ENCODE results near the gene ASB13. TPM values are rescaled to one million over a fixed set of nuclear protein-coding genes. Genes with fewer than 3 reads are reported as not detected.

The ASB13 gene
- total RNA-seq, 1 donor = 3.1 TPM

DNA sequence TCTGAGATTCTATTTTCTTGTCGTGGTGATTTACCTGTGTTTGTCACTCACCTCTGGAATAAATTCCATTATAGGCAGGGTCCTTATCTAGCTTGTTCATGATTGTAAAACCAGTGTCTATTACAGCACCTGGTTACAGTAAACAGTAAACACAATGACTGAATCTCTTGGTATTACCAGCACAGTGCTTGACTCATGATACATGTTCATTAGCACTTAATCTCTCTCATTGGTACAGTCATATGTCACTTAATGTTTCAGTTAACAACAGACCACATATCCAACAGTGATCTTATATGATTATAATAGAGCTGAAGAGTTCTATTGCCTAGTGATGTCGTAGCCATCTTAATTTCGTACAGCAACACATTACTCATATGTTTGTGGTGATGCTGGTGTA lies 16.7 kb upstream of the ASB13 start:
- Histone ChIP-seq H3K9me3 (ENCODE audit: low read depth, low read length) (no peaks in the 10 kb centered on the region), H3K4me1 (ENCODE audit: insufficient read depth, low read length) (peaks cover 17% of the 10 kb centered on the region), H3K27me3 (ENCODE audit: insufficient read depth, low read length) (no peaks in the 10 kb centered on the region), H3K4me3 (ENCODE audit: low read length) (no peak overlapping the region)

DNA sequence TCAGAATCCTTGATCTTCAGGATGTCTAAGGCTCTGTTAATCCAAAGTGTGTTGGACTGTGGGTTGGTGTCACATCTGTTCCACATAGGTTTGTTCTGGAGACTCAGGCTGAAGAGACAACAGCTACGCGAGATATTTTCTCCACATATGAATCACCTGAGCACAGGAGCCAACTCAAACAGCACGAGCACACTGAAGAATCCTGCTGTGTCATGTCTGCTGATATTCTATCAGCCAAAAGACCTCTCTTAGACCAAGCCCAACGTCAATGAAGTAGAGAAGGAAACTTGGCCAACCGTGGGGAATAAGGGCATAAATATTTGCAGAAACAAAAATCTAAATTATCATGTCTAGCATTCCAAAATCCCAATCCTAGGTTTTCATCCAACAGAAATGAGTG lies 15.5 kb upstream of the ASB13 start:
- Histone ChIP-seq H3K4me3 (ENCODE audit: low read length) (no peak overlapping the region), H3K4me1 (ENCODE audit: insufficient read depth, low read length) (peaks cover 13% of the 10 kb centered on the region), H3K9me3 (ENCODE audit: low read depth, low read length) (no peaks in the 10 kb centered on the region), H3K27me3 (ENCODE audit: insufficient read depth, low read length) (no peaks in the 10 kb centered on the region)

DNA sequence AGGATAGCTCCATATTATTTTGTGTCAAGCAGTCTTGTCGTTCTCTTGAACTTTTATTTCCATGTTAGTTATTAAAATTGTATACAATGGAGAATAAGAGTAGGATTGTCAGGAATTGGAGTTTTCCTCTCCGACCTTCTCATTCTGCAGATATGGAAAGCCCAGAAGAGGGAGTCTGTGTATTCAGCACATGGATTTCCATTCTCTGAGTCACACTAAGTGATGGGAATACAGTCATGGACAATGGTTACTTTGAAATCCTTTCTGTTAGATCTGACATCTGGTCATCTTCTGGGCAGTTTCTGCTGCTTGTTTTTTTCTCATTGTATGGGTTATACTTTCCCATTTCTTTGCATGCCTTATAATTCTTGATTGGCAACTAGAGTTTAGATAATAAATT lies 13.2 kb upstream of the ASB13 start:
- H3K4me3 ChIP-seq (ENCODE audit: low read length) = no peak overlapping the region
- peaks cover 6% of the 10 kb centered on the region for H3K4me1 ChIP-seq (ENCODE audit: insufficient read depth, low read length)
- no peaks in the 10 kb centered on the region for H3K9me3 ChIP-seq (ENCODE audit: low read depth, low read length)
- H3K27me3 ChIP-seq (ENCODE audit: insufficient read depth, low read length) = no peaks in the 10 kb centered on the region

DNA sequence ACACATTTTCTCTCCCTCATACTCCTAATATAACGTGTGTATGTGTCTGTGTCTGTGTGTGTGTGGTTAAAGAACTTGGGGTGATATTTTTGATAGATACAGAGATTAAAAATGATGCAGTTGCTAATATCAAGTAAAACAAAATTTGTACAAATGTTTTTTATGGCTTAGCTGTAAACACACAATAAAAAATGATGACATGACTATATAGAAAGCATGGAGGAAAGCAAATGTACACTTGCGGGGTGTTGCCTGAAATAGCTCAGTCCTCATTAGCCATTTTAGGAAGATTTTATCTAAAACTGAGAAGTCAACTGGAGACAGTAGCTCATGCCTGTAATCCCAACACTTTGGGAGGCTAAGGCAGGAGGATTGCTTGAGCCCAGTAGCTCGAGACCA lies 12.6 kb upstream of the ASB13 start:
- Histone ChIP-seq H3K4me3 (ENCODE audit: low read length) (no peak overlapping the region), H3K4me1 (ENCODE audit: insufficient read depth, low read length) (peaks cover 2% of the 10 kb centered on the region), H3K27me3 (ENCODE audit: insufficient read depth, low read length) (no peaks in the 10 kb centered on the region), H3K9me3 (ENCODE audit: low read depth, low read length) (no peaks in the 10 kb centered on the region)

DNA sequence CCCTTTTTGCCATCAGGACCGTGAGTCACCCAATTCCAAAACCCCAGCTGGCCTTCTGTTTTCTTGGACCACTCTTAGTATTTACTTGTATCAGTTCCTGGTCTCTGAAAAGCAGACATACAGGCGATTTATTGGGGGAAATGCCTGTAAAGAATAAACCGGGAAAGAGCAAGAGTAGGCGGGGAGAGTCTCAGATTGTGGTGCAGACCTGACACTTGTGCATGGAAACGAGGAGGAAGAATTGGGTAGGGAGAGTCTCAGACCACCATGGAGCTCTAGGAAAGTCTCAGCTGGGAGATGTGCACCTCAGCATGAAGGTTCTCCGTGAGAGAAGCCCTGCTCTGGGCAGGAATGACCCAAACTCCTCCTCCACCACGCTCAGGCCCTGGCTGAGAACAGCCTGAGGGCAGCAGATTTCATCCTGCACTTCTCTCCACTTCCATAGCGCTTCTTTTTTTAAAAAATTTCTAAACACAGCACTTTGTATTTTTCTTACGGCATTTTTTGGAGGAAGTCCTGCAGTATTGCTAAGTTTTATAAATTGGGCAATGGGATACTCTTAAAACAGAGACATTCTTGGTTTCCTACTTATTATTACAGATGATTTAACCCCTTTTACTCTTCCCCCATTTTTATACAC lies 12.1 kb upstream of the ASB13 start:
- Histone ChIP-seq H3K4me3 (ENCODE audit: low read length) (no peak overlapping the region), H3K27me3 (ENCODE audit: insufficient read depth, low read length) (no peaks in the 10 kb centered on the region), H3K9me3 (ENCODE audit: low read depth, low read length) (no peaks in the 10 kb centered on the region), H3K4me1 (ENCODE audit: insufficient read depth, low read length) (no peaks in the 10 kb centered on the region)

DNA sequence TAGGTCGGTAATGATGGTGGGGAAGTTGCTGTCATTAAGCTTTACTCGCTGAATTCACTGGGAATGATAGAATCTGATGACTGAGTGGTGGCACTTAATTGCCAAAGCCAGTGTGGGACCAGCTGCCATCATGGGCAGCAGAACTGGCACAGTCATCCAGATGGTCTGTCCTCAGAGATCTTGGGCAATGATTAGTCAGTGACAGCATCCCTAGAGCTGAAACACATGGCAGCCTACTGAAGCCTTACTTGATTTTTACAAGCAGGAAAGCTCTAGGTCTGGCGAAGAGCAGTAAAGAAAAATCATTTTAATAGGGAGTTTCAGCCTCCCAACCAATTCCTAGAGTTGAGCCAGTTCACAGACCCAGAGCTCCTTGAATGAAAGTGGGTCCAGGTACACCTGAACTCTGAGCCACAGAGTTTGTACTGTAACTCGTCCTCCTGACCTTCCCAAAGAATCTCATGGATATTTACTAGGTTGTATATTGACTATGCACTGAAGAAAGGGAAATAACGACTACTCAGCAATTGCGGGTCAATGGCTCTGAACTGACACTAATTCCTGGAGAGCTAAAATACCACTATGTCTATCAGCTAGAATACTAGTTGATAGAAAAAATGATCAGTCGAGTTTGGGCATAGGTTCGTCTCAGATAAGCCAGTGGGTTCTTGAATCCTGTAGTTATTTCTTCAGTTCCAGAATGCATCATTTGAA lies 4.4 kb upstream of the ASB13 start:
- Histone ChIP-seq H3K27me3 (ENCODE audit: insufficient read depth, low read length) (peaks cover 3% of the 10 kb centered on the region), H3K4me1 (ENCODE audit: insufficient read depth, low read length) (peaks cover 14% of the 10 kb centered on the region), H3K4me3 (ENCODE audit: low read length) (no peak overlapping the region), H3K9me3 (ENCODE audit: low read depth, low read length) (no peaks in the 10 kb centered on the region)

DNA sequence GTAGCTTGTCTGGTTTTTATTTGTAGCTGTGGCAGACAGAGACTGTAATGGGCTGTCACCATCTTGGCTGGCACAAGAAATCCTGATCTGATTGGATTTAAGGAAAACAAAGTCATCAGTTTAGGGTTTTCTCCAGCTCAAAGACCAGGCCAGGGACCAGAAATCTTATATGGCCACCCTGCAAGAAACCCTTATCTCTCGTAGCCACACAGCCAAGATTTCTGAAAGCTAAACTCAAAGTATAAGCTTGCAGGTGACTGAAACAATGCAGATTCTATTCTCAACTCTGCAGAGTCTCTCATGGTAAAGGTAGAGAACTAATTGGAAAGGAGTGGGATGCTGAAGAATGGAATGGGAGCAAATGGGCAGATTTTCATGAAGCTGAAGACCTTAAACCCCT lies 3.2 kb upstream of the ASB13 start:
- Histone ChIP-seq H3K4me3 (ENCODE audit: low read length) (no peak overlapping the region), H3K27me3 (ENCODE audit: insufficient read depth, low read length) (peaks cover 3% of the 10 kb centered on the region), H3K4me1 (ENCODE audit: insufficient read depth, low read length) (peaks cover 19% of the 10 kb centered on the region), H3K9me3 (ENCODE audit: low read depth, low read length) (no peaks in the 10 kb centered on the region)

DNA sequence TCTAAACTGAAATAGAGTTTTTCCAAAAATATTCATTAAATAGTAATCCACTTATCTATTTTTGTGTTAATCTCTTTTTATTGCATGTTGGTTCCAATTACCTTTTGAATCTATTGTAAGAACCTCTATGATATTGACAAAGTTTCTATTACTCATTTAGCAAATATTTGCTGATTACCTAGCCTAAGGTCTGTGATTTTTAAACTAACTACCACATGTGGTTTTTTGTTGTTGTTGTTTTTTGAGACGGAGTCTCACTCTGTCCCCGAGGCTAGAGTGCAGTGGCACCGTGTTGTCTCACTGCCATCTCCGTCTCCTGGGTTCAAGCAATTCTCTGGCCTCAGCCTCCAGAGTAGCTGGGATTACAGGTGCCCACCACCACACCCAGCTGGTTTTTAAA lies 2.0 kb upstream of the ASB13 start:
- Histone ChIP-seq H3K4me3 (ENCODE audit: low read length) (no peak overlapping the region), H3K9me3 (ENCODE audit: low read depth, low read length) (no peaks in the 10 kb centered on the region), H3K4me1 (ENCODE audit: insufficient read depth, low read length) (peaks cover 19% of the 10 kb centered on the region), H3K27me3 (ENCODE audit: insufficient read depth, low read length) (peaks cover 3% of the 10 kb centered on the region)

DNA sequence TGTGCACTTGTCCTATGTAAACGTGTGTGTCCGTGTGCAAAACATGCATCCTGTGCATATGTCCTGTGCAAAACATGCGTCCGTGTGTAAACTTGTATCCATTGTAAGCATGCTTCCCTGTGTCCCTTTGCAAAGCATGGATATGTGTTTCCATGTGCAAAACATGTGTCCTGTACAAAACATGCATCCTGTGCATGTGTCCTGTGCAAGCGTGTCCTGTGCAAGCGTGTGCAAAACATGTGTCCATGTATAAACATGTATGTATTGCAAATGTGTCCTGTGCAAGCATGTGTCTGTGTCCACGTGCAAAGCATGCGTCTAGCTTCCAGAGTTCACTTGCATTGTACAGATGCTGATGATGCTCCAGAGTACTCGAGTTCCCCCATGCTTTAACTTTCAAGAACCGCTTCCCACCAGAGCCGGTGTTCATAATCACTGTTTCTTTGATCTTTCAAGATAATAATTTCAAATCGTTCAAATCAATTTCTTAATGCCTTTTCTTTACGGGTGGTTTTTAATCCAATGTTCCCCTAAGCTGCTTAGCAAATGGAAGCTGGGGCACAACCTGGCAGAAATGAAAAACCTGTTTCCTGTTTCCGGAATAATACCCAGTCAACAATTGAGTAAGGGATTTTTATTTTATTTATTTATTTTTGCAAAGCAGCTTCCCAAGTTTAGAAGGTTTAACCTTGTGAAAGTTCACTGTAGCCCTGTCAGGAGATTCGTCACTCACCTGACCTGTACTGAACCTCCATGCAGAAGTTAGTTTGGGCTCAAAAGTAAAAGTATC lies 641 bp upstream of the ASB13 start:
- no peaks in the 10 kb centered on the region for H3K9me3 ChIP-seq (ENCODE audit: low read depth, low read length)
- no peaks in the 10 kb centered on the region for H3K27me3 ChIP-seq (ENCODE audit: insufficient read depth, low read length)
- peak overlapping the region; percentile 59 for H3K4me3 ChIP-seq (ENCODE audit: low read length)
- H3K4me1 ChIP-seq (ENCODE audit: insufficient read depth, low read length) = peaks cover 19% of the 10 kb centered on the region

DNA sequence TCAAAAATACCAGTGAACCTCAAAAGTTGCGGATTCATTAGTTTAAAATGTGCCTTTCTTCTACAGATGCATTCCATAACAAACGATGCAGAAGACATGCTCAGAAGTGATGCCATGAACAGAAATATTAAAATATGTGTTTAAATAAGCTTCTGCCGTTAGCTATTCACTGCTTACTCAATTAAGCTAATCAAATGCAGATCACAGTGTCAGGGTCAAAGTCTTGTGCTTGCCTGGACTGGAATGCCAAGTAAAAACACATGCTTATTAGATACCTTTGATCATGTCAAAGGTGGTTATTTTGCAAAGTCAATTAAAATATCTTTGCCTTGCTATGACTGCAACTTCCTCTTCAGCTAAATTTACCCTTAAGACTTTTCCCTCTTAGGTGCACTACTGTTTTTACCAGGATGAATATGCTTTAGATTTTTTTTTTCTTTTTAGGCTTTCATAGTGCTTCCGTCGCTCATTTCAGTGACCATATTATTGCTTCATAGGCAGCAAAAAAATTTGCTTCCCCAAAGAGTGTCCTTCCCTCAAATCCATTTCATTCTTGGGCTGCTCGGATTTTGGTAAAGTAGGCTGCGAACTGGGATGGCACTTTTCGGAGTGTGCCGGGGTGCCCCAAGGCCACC lies 905 bp downstream of the ASB13 start:
- Histone ChIP-seq H3K4me3 (ENCODE audit: low read length) (peak overlapping the region; percentile 59), H3K27me3 (ENCODE audit: insufficient read depth, low read length) (no peaks in the 10 kb centered on the region), H3K9me3 (ENCODE audit: low read depth, low read length) (no peaks in the 10 kb centered on the region), H3K4me1 (ENCODE audit: insufficient read depth, low read length) (peaks cover 19% of the 10 kb centered on the region)

DNA sequence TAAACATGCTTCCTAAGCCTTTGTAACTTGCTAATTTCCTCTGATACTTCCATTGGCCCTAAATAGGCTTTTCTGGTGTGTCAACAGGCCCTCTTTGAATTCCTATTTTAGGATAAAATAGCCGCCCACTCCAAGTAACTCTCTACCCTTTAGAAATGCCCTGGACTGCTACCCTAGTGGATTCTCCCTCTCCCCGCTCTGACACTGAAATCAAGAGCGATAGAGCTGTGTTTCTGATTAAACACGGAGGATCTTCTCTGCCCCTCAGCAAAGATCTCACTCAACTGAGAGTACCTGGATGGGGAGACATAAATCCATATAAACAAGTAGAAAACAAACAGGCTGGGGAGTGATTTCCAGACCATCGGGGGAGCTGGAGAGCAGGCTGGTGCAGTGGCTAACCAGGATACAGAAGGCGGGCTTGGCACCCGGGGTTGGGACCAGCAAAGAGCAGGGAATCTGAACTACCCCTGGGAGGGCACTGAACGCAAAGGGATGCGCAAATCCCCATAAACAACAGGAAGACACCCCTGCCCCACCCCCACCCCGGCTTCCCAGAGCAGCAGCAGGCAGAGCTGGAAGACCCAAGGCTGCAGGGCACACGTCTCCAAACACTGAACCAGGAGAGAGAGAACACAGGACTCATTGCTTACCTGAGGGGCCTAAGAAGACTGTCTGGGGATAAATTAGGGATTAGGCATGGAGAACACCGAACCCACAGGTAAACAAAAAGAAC lies 2.5 kb downstream of the ASB13 start:
- Histone ChIP-seq H3K9me3 (ENCODE audit: low read depth, low read length) (no peaks in the 10 kb centered on the region), H3K27me3 (ENCODE audit: insufficient read depth, low read length) (no peaks in the 10 kb centered on the region), H3K4me1 (ENCODE audit: insufficient read depth, low read length) (peaks cover 30% of the 10 kb centered on the region), H3K4me3 (ENCODE audit: low read length) (no peak overlapping the region)

DNA sequence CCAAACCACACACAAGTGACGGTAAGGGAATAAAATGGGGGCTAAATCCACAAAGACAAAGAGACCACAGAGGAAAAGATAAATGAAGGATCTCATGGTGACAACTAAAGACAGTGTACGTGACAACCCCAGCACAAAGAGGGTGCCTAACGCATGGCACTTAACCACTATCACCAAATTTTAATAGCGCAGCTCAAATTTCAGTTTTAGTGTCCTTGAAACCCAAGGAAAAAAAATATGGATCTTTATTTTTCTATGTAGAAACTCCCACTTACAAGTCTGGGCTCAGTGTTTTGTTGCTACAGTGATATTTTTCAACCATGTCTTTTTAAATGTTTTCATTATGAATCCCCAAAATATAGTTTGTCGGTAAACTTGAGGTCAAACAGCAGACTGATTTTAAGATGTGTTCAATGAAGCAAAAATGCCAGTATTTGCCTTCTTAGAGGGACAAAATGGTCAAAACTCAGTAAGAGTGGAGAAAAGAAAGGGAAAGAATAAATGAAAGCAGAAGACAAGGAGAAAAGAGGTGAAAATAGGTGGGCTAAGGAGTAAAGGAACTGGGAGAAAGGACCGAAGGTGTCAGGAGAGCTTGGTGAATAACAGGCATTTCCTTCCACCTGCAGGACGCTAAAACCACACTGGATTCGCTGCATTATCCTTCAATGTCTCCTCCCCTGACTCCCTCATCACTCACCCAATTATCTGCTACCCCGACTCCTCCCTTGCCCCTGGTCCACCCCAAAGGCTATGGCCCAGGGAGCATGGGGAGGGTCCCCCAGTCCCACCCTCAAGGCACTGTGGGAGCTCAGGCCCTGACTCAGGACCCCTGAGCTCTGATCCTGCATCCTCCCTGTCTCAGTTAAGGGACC lies 3.5 kb downstream of the ASB13 start:
- peaks cover 30% of the 10 kb centered on the region for H3K4me1 ChIP-seq (ENCODE audit: insufficient read depth, low read length)
- no peak overlapping the region for H3K4me3 ChIP-seq (ENCODE audit: low read length)
- no peaks in the 10 kb centered on the region for H3K27me3 ChIP-seq (ENCODE audit: insufficient read depth, low read length)
- H3K9me3 ChIP-seq (ENCODE audit: low read depth, low read length) = no peaks in the 10 kb centered on the region

DNA sequence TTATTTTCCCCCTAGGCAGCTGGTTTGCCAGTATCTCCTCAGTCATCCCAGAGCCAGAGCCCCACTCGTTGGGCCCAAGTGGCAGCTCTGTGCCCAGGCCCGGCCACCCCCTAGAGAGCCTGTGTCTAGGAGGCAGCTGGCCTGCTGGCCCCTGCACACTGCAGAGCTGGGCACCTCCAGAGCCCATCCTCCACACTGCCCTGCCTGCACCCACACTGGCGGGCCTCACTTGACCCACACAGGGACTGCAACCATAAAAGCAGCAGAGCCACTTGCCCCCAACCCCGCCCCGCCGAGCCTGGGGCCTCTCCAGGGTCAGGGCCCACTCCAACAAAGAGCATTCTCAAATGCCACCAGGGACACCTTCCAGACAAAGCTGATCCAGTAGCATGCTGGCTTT lies 5.4 kb downstream of the ASB13 start:
- Histone ChIP-seq H3K27me3 (ENCODE audit: insufficient read depth, low read length) (no peaks in the 10 kb centered on the region), H3K4me1 (ENCODE audit: insufficient read depth, low read length) (peaks cover 18% of the 10 kb centered on the region), H3K4me3 (ENCODE audit: low read length) (no peak overlapping the region), H3K9me3 (ENCODE audit: low read depth, low read length) (no peaks in the 10 kb centered on the region)
